Prostate gland (tissue), 2 donors: ENCODE measurements around the gene RBM47.

ENCODE experiments used
- CTCF ChIP-seq, 4 experiments: fragments of 200-600 bp in 2 of 4; fragments of 450-650 bp in 2 of 4; sonication (generic) in 2 of 4; IDR thresholded peaks; 1 replicate in 3 of 4; 2 replicates in 1 of 4; pipeline ENCODE4 v1.5.1; 2016 to 2019; ENCODE audit warnings: antibody characterized with exemption in 4 of 4, mild to moderate bottlenecking in 2 of 4, moderate library complexity in 2 of 4
- POLR2AphosphoS5 ChIP-seq: sonication (generic); formaldehyde crosslinking; IDR thresholded peaks from one replicate; pipeline ENCODE4 v1.6.1; 2017; ENCODE audit warnings: antibody characterized with exemption

- TF ChIP-seq CTCF (IDR thresholded peaks at IDR 0.05) (no peak), POLR2AphosphoS5 (no peak)
These were observed 143.1 kb downstream of the RBM47 start for GRCh38 chr4:40486534-40486933.
